Mesendoderm (in vitro differentiated cells): Measurements from ENCODE around the gene SPIC. TPM values are rescaled to one million over a fixed set of nuclear protein-coding genes. Genes with fewer than 3 reads are reported as not detected.

Experiments
- DNase-seq: peaks from one replicate; pipeline ENCODE4 v3.0.0; 2013
- H2AK5ac ChIP-seq: 2 replicates; pipeline ENCODE4 v1.6.1; 2013; ENCODE audit warnings: low read length, inconsistent platforms
- H2BK120ac ChIP-seq: 2 replicates; pipeline ENCODE4 v1.6.1; 2013; ENCODE audit warnings: low read depth, mild to moderate bottlenecking, low read length, moderate library complexity, mixed read lengths
- H2BK15ac ChIP-seq: replicated peaks from 2 replicates; pipeline ENCODE4 v1.6.1; 2013; ENCODE audit warnings: low read depth, mild to moderate bottlenecking, moderate library complexity
- H2BK5ac ChIP-seq: 2 replicates; pipeline ENCODE4 v1.6.1; 2013; ENCODE audit warnings: low read length, inconsistent platforms
- H3K18ac ChIP-seq: 2 replicates; pipeline ENCODE4 v1.6.1; 2013; ENCODE audit warnings: mild to moderate bottlenecking, low read length, mixed read lengths
- H3K23ac ChIP-seq: one replicate; pipeline ENCODE4 v1.6.1; 2013; ENCODE audit warnings: low read length
- H3K27ac ChIP-seq: 2 replicates; pipeline ENCODE4 v1.5.1; 2013; ENCODE audit warnings: low read depth, mild to moderate bottlenecking, inconsistent platforms, low read length, moderate library complexity
- H3K27me3 ChIP-seq: 2 replicates; pipeline ENCODE4 v1.6.1; 2013; ENCODE audit warnings: low read length, control low read depth, mild to moderate bottlenecking, inconsistent platforms; ENCODE audit not compliant: insufficient read depth, poor library complexity
- H3K36me3 ChIP-seq: 2 replicates; pipeline ENCODE4 v1.6.1; 2013; ENCODE audit warnings: low read length, inconsistent platforms; ENCODE audit not compliant: control insufficient read depth, insufficient read depth
- H3K4ac ChIP-seq: one replicate; pipeline ENCODE4 v1.6.1; 2013; ENCODE audit warnings: low read depth, mild to moderate bottlenecking, low read length, moderate library complexity
- H3K4me1 ChIP-seq: 2 replicates; pipeline ENCODE4 v1.6.1; 2013; ENCODE audit warnings: low read depth, low read length, inconsistent platforms; ENCODE audit not compliant: control insufficient read depth
- H3K4me2 ChIP-seq: 2 replicates; pipeline ENCODE4 v1.6.1; 2013; ENCODE audit warnings: low read length
- H3K4me3 ChIP-seq: 2 replicates; pipeline ENCODE4 v1.5.1; 2013; ENCODE audit warnings: mild to moderate bottlenecking, low read length
- H3K56ac ChIP-seq: one replicate; pipeline ENCODE4 v1.6.1; 2013; ENCODE audit warnings: low read length
- H3K79me1 ChIP-seq: 2 replicates; pipeline ENCODE4 v1.6.1; 2013; ENCODE audit warnings: low read length, inconsistent platforms
- H3K79me2 ChIP-seq: 2 replicates; pipeline ENCODE4 v1.6.1; 2013; ENCODE audit warnings: mild to moderate bottlenecking, low read length; ENCODE audit not compliant: control insufficient read depth, insufficient read depth
- H3K9ac ChIP-seq: 2 replicates; pipeline ENCODE4 v1.6.1; 2013; ENCODE audit warnings: low read length, inconsistent platforms
- H4K5ac ChIP-seq: one replicate; pipeline ENCODE4 v1.6.1; 2013; ENCODE audit warnings: low read length
- H4K8ac ChIP-seq: one replicate; pipeline ENCODE4 v1.6.1; 2013; ENCODE audit warnings: low read depth, mild to moderate bottlenecking, control low read depth, low read length, moderate library complexity
- WGBS: extraction: QIAGEN DNeasy Blood & Tissue Kit; methylation state at CpG from one replicate; pipeline ENCODE4 v1.1.7; 2013; ENCODE audit warnings: low lambda C conversion rate, missing lambda C conversion rate; ENCODE audit not compliant: insufficient coverage; ENCODE audit errors: extremely low coverage; 5-methylcytosine and 5-hydroxymethylcytosine counted together
- polyA plus RNA-seq, 2 experiments: library from polyadenylated mRNA; stranded (reverse); fragments of 200-250 nt; gene quantifications; one replicate each; pipeline ENCODE4 v1.2.3, GENCODE V29; 2013

Gene SPIC
- polyA plus RNA-seq (2013, experiment 1 of 2): not detected
- not detected for polyA plus RNA-seq (2013, experiment 2 of 2)

GRCh38 chr12:101474711-101475386 is at the start of gene SPIC:
SPIC (plus strand) TSS chr12:101475336; CDS start chr12:101476905, 1,569 bp downstream.
- no peak within 1 kb of the TSS for H3K23ac ChIP-seq
- no peak within 1 kb of the TSS for H2BK15ac ChIP-seq
- H3K79me2 ChIP-seq: no peaks in the 10 kb centered on the region
- no peak within 1 kb of the TSS for H3K9ac ChIP-seq
- H2BK5ac ChIP-seq: no peak within 1 kb of the TSS
- H3K4ac ChIP-seq: no peak within 1 kb of the TSS
- H3K4me2 ChIP-seq: no peak within 1 kb of the TSS
- no peak within 1 kb of the TSS for H2AK5ac ChIP-seq
- H3K27me3 ChIP-seq: no peaks in the 10 kb centered on the region
- H3K36me3 ChIP-seq: no peaks in the 10 kb centered on the region
- no peak within 1 kb of the TSS for H4K5ac ChIP-seq
- DNase-seq: no peak
- H3K18ac ChIP-seq: no peak within 1 kb of the TSS
- H3K4me3 ChIP-seq: no peak within 1 kb of the TSS
- H3K27ac ChIP-seq: no peak within 1 kb of the TSS
- H2BK120ac ChIP-seq: no peak within 1 kb of the TSS
- H4K8ac ChIP-seq: no peak within 1 kb of the TSS
- no peaks in the 10 kb centered on the region for H3K4me1 ChIP-seq
- no peak within 1 kb of the TSS for H3K56ac ChIP-seq
- WGBS: no CpG with 5 or more reads among the region's 5 CpGs
- H3K79me1 ChIP-seq: no peaks in the 10 kb centered on the region

- H3K27me3 ChIP-seq: no peaks in the 10 kb centered on the region
- H4K5ac ChIP-seq: no peak overlapping the region
- H2BK120ac ChIP-seq: no peak overlapping the region
- H3K79me2 ChIP-seq: no peaks in the 10 kb centered on the region
- no peak overlapping the region for H4K8ac ChIP-seq
- H3K27ac ChIP-seq: no peak overlapping the region
- H3K9ac ChIP-seq: no peak overlapping the region
- WGBS: 100% methylated on average over 1 of the region's 2 CpGs
- DNase-seq: no peak
- no peak overlapping the region for H2BK15ac ChIP-seq
- no peak overlapping the region for H2BK5ac ChIP-seq
- no peak overlapping the region for H2AK5ac ChIP-seq
- no peak overlapping the region for H3K18ac ChIP-seq
- no peak overlapping the region for H3K4me2 ChIP-seq
- H3K36me3 ChIP-seq: no peaks in the 10 kb centered on the region
- no peaks in the 10 kb centered on the region for H3K4me1 ChIP-seq
- H3K56ac ChIP-seq: no peak overlapping the region
- H3K79me1 ChIP-seq: no peaks in the 10 kb centered on the region
- no peak overlapping the region for H3K4ac ChIP-seq
- H3K23ac ChIP-seq: no peak overlapping the region
- H3K4me3 ChIP-seq: no peak overlapping the region
Measured at GRCh38 chr12:101430456-101430855, 44.7 kb upstream of the SPIC start.

- no peak overlapping the region for H3K9ac ChIP-seq
- no peaks in the 10 kb centered on the region for H3K27me3 ChIP-seq
- H3K23ac ChIP-seq: no peak overlapping the region
- H4K8ac ChIP-seq: no peak overlapping the region
- no peak overlapping the region for H3K56ac ChIP-seq
- no peaks in the 10 kb centered on the region for H3K79me2 ChIP-seq
- H3K36me3 ChIP-seq: no peaks in the 10 kb centered on the region
- H3K4me1 ChIP-seq: no peaks in the 10 kb centered on the region
- no peak overlapping the region for H2BK15ac ChIP-seq
- H3K79me1 ChIP-seq: no peaks in the 10 kb centered on the region
- no peak overlapping the region for H3K4me3 ChIP-seq
- H3K27ac ChIP-seq: no peak overlapping the region
- no peak overlapping the region for H3K18ac ChIP-seq
- no peak overlapping the region for H2BK5ac ChIP-seq
- H4K5ac ChIP-seq: no peak overlapping the region
- DNase-seq: no peak
- no peak overlapping the region for H2AK5ac ChIP-seq
- H3K4ac ChIP-seq: no peak overlapping the region
- H3K4me2 ChIP-seq: no peak overlapping the region
- no peak overlapping the region for H2BK120ac ChIP-seq
Measured at GRCh38 chr12:101436136-101436535, 39.0 kb upstream of the SPIC start.

- no peak overlapping the region for H3K4me3 ChIP-seq
- H3K4me2 ChIP-seq: no peak overlapping the region
- WGBS: no CpG with 5 or more reads among the region's 5 CpGs
- H3K27me3 ChIP-seq: no peaks in the 10 kb centered on the region
- no peak overlapping the region for H3K9ac ChIP-seq
- no peaks in the 10 kb centered on the region for H3K4me1 ChIP-seq
- no peak overlapping the region for H4K8ac ChIP-seq
- H3K79me2 ChIP-seq: no peaks in the 10 kb centered on the region
- H3K56ac ChIP-seq: no peak overlapping the region
- no peaks in the 10 kb centered on the region for H3K36me3 ChIP-seq
- H2BK15ac ChIP-seq: no peak overlapping the region
- no peak overlapping the region for H2AK5ac ChIP-seq
- H4K5ac ChIP-seq: no peak overlapping the region
- H3K18ac ChIP-seq: no peak overlapping the region
- no peak for DNase-seq
- H3K27ac ChIP-seq: no peak overlapping the region
- no peaks in the 10 kb centered on the region for H3K79me1 ChIP-seq
- H3K4ac ChIP-seq: no peak overlapping the region
- H2BK120ac ChIP-seq: no peak overlapping the region
- no peak overlapping the region for H2BK5ac ChIP-seq
- H3K23ac ChIP-seq: no peak overlapping the region
Measured at GRCh38 chr12:101439236-101439635, 35.9 kb upstream of the SPIC start.

DNA sequence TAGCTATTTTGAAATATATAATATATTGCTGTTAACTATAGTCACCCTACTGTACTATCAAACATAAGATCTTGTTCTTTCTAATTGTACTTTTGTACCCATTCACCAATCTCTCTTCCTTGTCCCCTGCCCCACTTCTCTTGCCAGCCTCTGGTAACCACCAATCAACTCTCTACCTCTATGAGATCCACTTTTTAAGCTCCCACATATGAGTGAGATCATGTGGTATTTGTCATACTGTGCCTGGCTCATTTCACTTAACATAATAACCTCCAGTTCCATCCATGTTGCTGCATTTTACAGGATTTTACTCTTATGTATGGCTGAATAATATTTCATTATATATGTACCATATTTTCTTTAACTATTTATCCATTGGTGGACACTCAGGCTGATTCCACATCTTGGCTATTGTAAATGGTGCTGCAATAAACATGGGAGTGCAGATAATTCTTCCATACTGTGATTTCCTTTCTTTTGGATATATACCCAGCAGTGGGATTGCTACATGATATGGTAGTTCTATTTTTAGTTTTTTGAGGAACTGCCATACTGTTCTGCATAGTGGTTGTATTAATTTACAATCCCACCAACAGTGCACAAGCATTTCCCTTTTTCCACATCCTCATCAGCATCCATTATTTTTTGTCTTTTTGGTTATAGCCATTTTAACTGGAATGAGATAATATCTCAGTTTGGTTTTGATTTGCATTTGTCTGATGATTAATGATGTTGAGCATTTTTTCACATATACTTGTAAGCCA is 33.5 kb upstream of the SPIC start:
- Histone ChIP-seq H3K79me1 (no peaks in the 10 kb centered on the region), H3K36me3 (no peaks in the 10 kb centered on the region), H3K23ac (no peak overlapping the region), H3K27me3 (no peaks in the 10 kb centered on the region), H2BK15ac (no peak overlapping the region), H3K4ac (no peak overlapping the region), H4K5ac (no peak overlapping the region), H3K27ac (no peak overlapping the region), H3K18ac (no peak overlapping the region), H3K4me2 (no peak overlapping the region), H3K4me3 (no peak overlapping the region), H3K56ac (no peak overlapping the region), H3K9ac (no peak overlapping the region), H3K79me2 (no peaks in the 10 kb centered on the region), H4K8ac (no peak overlapping the region), H2BK5ac (no peak overlapping the region), H2AK5ac (no peak overlapping the region), H2BK120ac (no peak overlapping the region), H3K4me1 (no peaks in the 10 kb centered on the region)
- no peak for DNase-seq
